Measurements from ENCODE around the gene KLHL20.
"Not testable (repeated sequence)": the region's sequence is repeated elsewhere in the genome, so short reads cannot be mapped to it uniquely, and the experiment has no call there.

- TF ChIP-seq POLR2A (IDR thresholded peaks at IDR 0.05) = not testable (repeated sequence)
- TF ChIP-seq, protein P1, sequence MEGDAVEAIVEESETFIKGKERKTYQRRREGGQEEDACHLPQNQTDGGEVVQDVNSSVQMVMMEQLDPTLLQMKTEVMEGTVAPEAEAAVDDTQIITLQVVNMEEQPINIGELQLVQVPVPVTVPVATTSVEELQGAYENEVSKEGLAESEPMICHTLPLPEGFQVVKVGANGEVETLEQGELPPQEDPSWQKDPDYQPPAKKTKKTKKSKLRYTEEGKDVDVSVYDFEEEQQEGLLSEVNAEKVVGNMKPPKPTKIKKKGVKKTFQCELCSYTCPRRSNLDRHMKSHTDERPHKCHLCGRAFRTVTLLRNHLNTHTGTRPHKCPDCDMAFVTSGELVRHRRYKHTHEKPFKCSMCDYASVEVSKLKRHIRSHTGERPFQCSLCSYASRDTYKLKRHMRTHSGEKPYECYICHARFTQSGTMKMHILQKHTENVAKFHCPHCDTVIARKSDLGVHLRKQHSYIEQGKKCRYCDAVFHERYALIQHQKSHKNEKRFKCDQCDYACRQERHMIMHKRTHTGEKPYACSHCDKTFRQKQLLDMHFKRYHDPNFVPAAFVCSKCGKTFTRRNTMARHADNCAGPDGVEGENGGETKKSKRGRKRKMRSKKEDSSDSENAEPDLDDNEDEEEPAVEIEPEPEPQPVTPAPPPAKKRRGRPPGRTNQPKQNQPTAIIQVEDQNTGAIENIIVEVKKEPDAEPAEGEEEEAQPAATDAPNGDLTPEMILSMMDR (IDR thresholded peaks at IDR 0.05) = not testable (repeated sequence)
These were observed 29.7 kb upstream of the KLHL20 start for GRCh38 chr1:173685121-173685520.
